IPS-18a (cell line): Measurements from ENCODE around the gene GPR15LG.
"Not testable (repeated sequence)": the region's sequence is repeated elsewhere in the genome, so short reads cannot be mapped to it uniquely, and the experiment has no call there.

Source experiments
- H3K27ac ChIP-seq: one replicate; pipeline ENCODE4 v1.5.1; 2013; ENCODE audit warnings: low read length
- H3K27me3 ChIP-seq: one replicate; pipeline ENCODE4 v1.6.1; 2013; ENCODE audit warnings: mild to moderate bottlenecking, low read length; ENCODE audit not compliant: control insufficient read depth, insufficient read depth
- H3K36me3 ChIP-seq: one replicate; pipeline ENCODE4 v1.6.1; 2013; ENCODE audit warnings: low read depth, low read length; ENCODE audit not compliant: control insufficient read depth
- H3K4me1 ChIP-seq: one replicate; pipeline ENCODE4 v1.6.1; 2013; ENCODE audit warnings: low read depth, low read length; ENCODE audit not compliant: control insufficient read depth
- H3K4me3 ChIP-seq: one replicate; pipeline ENCODE4 v1.5.1; 2013; ENCODE audit warnings: low read length
- H3K9ac ChIP-seq: one replicate; pipeline ENCODE4 v1.6.1; 2013; ENCODE audit warnings: mild to moderate bottlenecking, low read length, moderate library complexity
- H3K9me3 ChIP-seq: one replicate; pipeline ENCODE4 v1.6.1; 2013; ENCODE audit warnings: low read depth, low read length; ENCODE audit not compliant: control insufficient read depth

Gene GPR15LG

GRCh38 chr10:84168382-84168781 lies 5.2 kb upstream of the GPR15LG start:
- not testable (repeated sequence) for H3K27me3 ChIP-seq, H3K9ac ChIP-seq, H3K9me3 ChIP-seq, H3K4me3 ChIP-seq, H3K27ac ChIP-seq, H3K36me3 ChIP-seq
- H3K4me1 ChIP-seq, result peaks cover 24% of the 10 kb centered on the region

GRCh38 chr10:84171237-84171636 lies 2.4 kb upstream of the GPR15LG start:
- H3K36me3 ChIP-seq, H3K27me3 ChIP-seq, H3K27ac ChIP-seq, H3K9ac ChIP-seq, H3K9me3 ChIP-seq, H3K4me3 ChIP-seq, H3K4me1 ChIP-seq: not testable (repeated sequence)

GRCh38 chr10:84171700-84172466 lies 1.7 kb upstream of the GPR15LG start:
- H3K9ac ChIP-seq, H3K4me3 ChIP-seq, H3K27me3 ChIP-seq, H3K9me3 ChIP-seq, H3K36me3 ChIP-seq, H3K27ac ChIP-seq, H3K4me1 ChIP-seq: not testable (repeated sequence)

GRCh38 chr10:84172467-84173356 lies 889 bp upstream of the GPR15LG start:
- H3K9me3 ChIP-seq, result no peaks in the 10 kb centered on the region
- no peak overlapping the region for H3K9ac ChIP-seq
- H3K27me3 ChIP-seq, result no peaks in the 10 kb centered on the region
- no peak overlapping the region for H3K4me3 ChIP-seq
- H3K4me1 ChIP-seq, result no peaks in the 10 kb centered on the region
- H3K27ac ChIP-seq, result no peak overlapping the region
- no peaks in the 10 kb centered on the region for H3K36me3 ChIP-seq

GRCh38 chr10:84175436-84175835 lies 1.8 kb downstream of the GPR15LG start:
- no peak overlapping the region for H3K27ac ChIP-seq
- no peaks in the 10 kb centered on the region for H3K4me1 ChIP-seq

GRCh38 chr10:84176351-84176750 lies 2.8 kb downstream of the GPR15LG start:
- Histone ChIP-seq H3K4me1 (no peaks in the 10 kb centered on the region), H3K27ac (no peak overlapping the region), H3K9me3 (no peaks in the 10 kb centered on the region), H3K9ac (no peak overlapping the region), H3K4me3 (no peak overlapping the region), H3K27me3 (no peaks in the 10 kb centered on the region), H3K36me3 (no peaks in the 10 kb centered on the region)

More at GRCh38 chr10:84175436-84175835, 1.8 kb downstream of the GPR15LG start:
- Histone ChIP-seq H3K4me3 (no peak overlapping the region), H3K27me3 (no peaks in the 10 kb centered on the region), H3K9me3 (no peaks in the 10 kb centered on the region), H3K36me3 (no peaks in the 10 kb centered on the region), H3K9ac (no peak overlapping the region)

GRCh38 chr10:84176836-84177474 lies 3.4 kb downstream of the GPR15LG start:
- H3K27ac ChIP-seq, result no peak overlapping the region
- H3K4me1 ChIP-seq, result no peaks in the 10 kb centered on the region
- no peaks in the 10 kb centered on the region for H3K27me3 ChIP-seq
- H3K36me3 ChIP-seq, result no peaks in the 10 kb centered on the region
- no peaks in the 10 kb centered on the region for H3K9me3 ChIP-seq
- no peak overlapping the region for H3K9ac ChIP-seq
- no peak overlapping the region for H3K4me3 ChIP-seq

GRCh38 chr10:84177541-84178141 lies 4.0 kb downstream of the GPR15LG start:
- no peak overlapping the region for H3K4me3 ChIP-seq
- H3K9ac ChIP-seq, result no peak overlapping the region
- no peaks in the 10 kb centered on the region for H3K4me1 ChIP-seq
- H3K36me3 ChIP-seq, result no peaks in the 10 kb centered on the region
- no peaks in the 10 kb centered on the region for H3K27me3 ChIP-seq
- no peak overlapping the region for H3K27ac ChIP-seq
- H3K9me3 ChIP-seq, result no peaks in the 10 kb centered on the region

GRCh38 chr10:84178160-84178609 lies 4.6 kb downstream of the GPR15LG start:
- Histone ChIP-seq H3K36me3 (no peaks in the 10 kb centered on the region), H3K9ac (no peak overlapping the region), H3K27me3 (no peaks in the 10 kb centered on the region), H3K27ac (no peak overlapping the region), H3K4me3 (no peak overlapping the region), H3K4me1 (no peaks in the 10 kb centered on the region), H3K9me3 (no peaks in the 10 kb centered on the region)

GRCh38 chr10:84179059-84179710 lies 5.6 kb downstream of the GPR15LG start:
- Histone ChIP-seq H3K27ac (no peak overlapping the region), H3K4me1 (no peaks in the 10 kb centered on the region), H3K9ac (no peak overlapping the region), H3K9me3 (no peaks in the 10 kb centered on the region), H3K4me3 (no peak overlapping the region), H3K27me3 (no peaks in the 10 kb centered on the region), H3K36me3 (no peaks in the 10 kb centered on the region)

GRCh38 chr10:84180386-84180785 lies 6.8 kb downstream of the GPR15LG start:
- not testable (repeated sequence) for H3K9me3 ChIP-seq, H3K9ac ChIP-seq, H3K36me3 ChIP-seq, H3K4me1 ChIP-seq, H3K27ac ChIP-seq, H3K4me3 ChIP-seq, H3K27me3 ChIP-seq
